ENCODE data around the gene TNF.

Gene TNF

DNA sequence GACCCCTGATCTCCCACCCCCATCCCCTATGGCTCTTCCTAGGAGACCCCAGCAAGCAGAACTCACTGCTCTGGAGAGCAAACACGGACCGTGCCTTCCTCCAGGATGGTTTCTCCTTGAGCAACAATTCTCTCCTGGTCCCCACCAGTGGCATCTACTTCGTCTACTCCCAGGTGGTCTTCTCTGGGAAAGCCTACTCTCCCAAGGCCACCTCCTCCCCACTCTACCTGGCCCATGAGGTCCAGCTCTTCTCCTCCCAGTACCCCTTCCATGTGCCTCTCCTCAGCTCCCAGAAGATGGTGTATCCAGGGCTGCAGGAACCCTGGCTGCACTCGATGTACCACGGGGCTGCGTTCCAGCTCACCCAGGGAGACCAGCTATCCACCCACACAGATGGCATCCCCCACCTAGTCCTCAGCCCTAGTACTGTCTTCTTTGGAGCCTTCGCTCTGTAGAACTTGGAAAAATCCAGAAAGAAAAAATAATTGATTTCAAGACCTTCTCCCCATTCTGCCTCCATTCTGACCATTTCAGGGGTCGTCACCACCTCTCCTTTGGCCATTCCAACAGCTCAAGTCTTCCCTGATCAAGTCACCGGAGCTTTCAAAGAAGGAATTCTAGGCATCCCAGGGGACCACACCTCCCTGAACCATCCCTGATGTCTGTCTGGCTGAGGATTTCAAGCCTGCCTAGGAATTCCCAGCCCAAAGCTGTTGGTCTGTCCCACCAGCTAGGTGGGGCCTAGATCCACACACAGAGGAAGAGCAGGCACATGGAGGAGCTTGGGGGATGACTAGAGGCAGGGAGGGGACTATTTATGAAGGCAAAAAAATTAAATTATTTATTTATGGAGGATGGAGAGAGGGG lies 1.9 kb upstream of the TNF start:
- DNase-seq (ENCODE audit: low spot score), result no peak

DNA sequence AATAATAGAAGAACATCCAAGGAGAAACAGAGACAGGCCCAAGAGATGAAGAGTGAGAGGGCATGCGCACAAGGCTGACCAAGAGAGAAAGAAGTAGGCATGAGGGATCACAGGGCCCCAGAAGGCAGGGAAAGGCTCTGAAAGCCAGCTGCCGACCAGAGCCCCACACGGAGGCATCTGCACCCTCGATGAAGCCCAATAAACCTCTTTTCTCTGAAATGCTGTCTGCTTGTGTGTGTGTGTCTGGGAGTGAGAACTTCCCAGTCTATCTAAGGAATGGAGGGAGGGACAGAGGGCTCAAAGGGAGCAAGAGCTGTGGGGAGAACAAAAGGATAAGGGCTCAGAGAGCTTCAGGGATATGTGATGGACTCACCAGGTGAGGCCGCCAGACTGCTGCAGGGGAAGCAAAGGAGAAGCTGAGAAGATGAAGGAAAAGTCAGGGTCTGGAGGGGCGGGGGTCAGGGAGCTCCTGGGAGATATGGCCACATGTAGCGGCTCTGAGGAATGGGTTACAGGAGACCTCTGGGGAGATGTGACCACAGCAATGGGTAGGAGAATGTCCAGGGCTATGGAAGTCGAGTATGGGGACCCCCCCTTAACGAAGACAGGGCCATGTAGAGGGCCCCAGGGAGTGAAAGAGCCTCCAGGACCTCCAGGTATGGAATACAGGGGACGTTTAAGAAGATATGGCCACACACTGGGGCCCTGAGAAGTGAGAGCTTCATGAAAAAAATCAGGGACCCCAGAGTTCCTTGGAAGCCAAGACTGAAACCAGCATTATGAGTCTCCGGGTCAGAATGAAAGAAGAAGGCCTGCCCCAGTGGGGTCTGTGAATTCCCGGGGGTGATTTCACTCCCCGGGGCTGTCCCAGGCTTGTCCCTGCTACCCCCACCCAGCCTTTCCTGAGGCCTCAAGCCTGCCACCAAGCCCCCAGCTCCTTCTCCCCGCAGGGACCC lies 981 bp upstream of the TNF start:
- peak; percentile 59 for DNase-seq (ENCODE audit: low spot score)

DNA sequence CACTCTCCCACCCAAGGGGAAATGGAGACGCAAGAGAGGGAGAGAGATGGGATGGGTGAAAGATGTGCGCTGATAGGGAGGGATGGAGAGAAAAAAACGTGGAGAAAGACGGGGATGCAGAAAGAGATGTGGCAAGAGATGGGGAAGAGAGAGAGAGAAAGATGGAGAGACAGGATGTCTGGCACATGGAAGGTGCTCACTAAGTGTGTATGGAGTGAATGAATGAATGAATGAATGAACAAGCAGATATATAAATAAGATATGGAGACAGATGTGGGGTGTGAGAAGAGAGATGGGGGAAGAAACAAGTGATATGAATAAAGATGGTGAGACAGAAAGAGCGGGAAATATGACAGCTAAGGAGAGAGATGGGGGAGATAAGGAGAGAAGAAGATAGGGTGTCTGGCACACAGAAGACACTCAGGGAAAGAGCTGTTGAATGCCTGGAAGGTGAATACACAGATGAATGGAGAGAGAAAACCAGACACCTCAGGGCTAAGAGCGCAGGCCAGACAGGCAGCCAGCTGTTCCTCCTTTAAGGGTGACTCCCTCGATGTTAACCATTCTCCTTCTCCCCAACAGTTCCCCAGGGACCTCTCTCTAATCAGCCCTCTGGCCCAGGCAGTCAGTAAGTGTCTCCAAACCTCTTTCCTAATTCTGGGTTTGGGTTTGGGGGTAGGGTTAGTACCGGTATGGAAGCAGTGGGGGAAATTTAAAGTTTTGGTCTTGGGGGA lies 754 bp downstream of the TNF start:
- DNase-seq (ENCODE audit: low spot score), result no peak

DNA sequence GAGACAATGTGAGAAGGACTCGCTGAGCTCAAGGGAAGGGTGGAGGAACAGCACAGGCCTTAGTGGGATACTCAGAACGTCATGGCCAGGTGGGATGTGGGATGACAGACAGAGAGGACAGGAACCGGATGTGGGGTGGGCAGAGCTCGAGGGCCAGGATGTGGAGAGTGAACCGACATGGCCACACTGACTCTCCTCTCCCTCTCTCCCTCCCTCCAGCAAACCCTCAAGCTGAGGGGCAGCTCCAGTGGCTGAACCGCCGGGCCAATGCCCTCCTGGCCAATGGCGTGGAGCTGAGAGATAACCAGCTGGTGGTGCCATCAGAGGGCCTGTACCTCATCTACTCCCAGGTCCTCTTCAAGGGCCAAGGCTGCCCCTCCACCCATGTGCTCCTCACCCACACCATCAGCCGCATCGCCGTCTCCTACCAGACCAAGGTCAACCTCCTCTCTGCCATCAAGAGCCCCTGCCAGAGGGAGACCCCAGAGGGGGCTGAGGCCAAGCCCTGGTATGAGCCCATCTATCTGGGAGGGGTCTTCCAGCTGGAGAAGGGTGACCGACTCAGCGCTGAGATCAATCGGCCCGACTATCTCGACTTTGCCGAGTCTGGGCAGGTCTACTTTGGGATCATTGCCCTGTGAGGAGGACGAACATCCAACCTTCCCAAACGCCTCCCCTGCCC lies 1.7 kb downstream of the TNF start:
- peak; percentile 79 for DNase-seq (ENCODE audit: low spot score)

DNA sequence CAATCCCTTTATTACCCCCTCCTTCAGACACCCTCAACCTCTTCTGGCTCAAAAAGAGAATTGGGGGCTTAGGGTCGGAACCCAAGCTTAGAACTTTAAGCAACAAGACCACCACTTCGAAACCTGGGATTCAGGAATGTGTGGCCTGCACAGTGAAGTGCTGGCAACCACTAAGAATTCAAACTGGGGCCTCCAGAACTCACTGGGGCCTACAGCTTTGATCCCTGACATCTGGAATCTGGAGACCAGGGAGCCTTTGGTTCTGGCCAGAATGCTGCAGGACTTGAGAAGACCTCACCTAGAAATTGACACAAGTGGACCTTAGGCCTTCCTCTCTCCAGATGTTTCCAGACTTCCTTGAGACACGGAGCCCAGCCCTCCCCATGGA lies 2.2 kb downstream of the TNF start:
- no peak for DNase-seq (ENCODE audit: low spot score)

DNA sequence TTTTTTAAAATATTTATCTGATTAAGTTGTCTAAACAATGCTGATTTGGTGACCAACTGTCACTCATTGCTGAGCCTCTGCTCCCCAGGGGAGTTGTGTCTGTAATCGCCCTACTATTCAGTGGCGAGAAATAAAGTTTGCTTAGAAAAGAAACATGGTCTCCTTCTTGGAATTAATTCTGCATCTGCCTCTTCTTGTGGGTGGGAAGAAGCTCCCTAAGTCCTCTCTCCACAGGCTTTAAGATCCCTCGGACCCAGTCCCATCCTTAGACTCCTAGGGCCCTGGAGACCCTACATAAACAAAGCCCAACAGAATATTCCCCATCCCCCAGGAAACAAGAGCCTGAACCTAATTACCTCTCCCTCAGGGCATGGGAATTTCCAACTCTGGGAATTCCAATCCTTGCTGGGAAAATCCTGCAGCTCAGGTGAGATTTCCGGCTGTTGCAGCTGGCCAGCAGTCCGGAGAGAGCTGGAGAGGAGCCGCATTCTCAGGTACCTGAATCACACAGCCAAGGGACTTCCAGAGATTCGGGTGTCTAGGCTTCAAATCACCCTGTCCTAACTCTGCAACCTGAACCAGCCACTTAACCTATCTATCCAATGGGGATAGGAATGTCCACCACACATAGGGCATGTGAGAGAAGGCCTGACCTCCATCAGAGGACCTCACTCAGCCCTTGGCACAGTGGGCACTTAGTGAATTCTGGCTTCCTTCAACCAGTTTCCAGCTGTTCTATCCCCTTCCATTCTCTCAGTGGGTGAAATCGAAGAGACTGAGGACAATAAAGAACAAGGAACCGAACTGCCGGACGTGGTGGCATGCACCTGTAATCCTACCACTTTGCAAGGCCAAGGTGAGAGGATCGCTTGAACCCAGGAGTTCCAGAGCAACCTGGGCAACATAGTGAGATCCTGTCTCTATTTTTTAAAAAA lies 3.1 kb downstream of the TNF start:
- no peak for DNase-seq (ENCODE audit: low spot score)

DNA sequence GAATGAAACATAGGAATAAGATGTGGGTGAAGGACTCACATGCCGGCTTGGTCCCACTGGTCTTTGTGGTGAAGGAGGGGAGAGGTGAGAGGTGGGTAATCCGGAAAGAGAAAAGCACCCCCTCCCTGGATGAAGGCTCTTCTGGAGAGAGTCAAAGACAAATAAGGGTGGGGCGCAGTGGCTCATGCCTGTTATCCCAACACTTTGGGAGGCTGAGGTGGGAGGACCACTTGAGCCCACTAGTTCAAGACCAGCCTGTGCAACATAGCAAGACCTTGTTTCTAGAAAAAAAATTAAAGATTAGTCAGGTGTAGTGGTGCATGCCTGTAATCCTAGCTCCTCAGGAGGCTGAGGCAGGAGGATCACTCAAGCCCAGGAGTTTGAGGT lies 3.7 kb downstream of the TNF start:
- DNase-seq (ENCODE audit: low spot score), result no peak

DNA sequence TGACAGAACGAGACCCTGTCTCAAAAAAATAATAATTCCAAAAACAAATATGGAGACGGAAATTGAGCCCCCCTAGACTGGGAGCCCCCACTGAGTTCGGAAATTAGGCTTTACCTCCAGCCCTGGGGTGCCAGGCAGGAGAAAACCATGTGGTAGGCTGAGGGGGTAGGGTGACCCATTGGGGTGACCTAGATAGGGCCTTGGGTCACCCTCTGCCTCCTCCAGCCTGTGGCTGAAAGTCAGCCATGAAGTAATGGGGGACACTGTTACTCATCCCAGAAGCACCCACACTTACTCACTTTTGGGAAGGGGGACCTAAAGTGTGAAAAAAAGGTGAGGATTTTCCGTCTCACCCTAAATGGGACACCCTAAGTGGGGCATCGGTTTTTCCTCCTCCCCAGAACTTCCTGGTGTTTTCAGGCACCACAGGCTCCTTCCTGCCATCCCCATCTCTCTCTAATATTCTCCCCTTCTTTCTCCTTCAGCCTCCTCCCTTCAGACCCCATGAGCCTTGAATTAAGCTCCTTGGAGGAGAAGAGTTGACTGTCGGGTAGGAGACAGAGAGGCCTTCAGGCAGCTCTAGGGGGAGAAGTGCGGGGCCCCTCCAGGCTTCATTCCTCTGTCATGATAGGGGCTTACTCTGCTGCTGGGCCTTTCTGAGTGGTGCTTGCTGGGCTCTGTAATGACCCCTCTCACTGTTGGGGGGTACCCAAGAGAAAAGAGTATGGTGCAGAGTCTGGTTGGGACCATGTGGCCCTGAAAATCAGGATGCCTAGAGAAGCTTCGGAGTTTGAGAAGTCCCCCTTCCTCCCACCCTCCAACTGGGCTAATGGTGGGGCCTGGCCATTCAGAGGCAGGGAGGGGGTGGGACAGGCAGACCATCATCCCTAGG lies 4.4 kb downstream of the TNF start:
- DNase-seq (ENCODE audit: low spot score), result peak; percentile 39

DNA sequence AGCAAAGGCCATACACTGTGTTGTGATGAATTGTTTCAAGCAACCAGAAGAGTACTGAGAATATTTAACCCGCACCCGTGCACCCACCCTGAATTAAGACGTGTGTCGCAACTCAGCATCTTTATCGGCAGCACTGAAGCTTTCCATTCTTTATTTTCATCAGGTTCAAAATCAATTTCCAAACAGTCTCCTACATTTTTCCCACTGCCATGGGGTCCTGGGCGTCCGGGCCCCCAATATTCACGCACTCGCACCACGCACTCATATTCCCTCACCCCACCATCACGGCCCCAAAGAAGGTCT lies 5.0 kb downstream of the TNF start:
- DNase-seq (ENCODE audit: low spot score), result no peak

DNA sequence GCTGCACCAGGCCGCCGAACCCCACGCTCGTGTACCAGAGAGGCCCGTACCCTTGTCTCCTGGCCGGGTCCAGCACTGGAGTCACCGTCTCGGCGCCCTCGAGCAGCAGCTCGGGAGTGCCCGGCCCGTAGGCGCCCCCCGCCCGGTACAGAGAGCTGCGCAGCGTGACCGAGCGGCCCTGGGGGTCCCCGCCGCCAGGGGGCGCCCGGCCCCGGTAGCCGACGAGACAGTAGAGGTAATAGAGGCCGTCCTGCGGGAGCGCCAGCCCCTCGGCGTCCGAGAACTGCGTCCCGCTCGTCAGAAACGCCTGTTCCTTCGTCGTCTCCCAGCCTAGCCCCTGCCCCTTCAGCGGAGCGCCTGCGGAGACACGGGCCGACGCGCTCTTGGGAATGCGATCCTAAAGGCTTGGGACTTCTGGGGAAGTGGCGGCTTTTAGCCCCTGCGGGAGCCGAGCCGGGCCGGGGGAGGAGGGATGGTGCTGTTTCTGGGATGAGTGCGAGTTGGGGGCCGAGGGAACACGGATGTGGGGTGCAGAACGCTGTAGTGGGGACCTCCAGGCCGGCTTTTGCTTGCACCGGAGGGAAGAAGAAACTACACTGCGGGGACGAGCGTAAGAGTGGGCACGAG lies 5.6 kb downstream of the TNF start:
- DNase-seq (ENCODE audit: low spot score), result peak; percentile 92

DNA sequence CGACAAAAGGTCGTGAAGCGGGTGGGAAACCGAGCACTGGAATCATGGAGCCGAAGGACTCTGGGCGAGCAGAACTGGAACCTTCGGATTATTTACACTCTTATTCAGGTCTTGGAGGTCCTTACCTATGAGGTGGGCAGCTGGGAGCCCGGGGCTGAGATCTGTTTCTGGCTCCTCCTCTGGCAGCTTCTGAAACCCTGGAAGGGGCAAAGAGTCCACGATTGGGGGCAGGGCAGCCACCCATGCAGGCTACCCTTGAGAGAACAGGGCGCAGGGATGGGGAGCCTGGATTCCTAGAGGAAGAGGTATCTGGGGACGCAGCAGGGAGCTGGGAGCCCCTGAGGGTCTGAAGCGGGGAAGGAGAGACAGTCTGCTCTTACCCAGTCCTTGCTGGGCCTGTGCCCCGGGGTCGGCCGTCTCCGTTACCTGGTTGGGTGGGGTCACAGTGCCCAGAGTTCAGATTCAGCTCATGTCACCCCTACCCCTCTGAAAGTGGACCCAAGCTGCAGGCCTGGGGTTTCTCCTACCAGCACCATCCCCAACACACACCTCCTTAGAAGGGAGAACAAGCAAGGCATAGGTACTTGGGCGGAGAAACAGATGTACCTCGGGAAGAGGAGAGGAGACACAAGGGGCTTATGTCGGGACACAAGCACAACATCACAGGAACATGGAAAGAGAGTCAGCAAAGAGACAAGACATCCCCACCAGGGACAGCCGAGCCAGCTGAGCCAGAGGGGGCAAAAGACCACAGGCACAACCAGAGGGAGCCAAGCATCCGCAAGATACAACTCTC lies 6.3 kb downstream of the TNF start:
- DNase-seq (ENCODE audit: low spot score), result no peak

DNA sequence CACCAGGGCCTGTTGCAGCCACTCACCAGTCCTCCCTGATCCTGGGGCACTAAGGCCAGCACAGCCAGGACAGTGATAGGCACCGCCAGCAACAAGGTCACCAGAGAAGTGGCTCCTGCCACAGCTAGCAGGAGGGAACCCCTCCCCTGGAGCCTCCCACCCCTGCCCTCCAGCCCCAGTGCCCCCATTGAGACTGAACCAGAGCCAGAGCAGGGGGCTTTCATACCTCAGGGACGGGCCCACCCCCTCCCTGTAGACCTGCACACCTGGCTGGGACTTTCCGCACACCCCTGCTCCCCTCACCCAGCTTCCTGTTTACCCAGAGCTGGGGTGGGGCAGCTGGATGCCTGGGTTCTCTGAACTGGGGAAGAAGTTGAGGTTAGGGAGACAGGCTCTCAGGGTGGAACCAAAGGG lies 6.9 kb downstream of the TNF start, which contains the start of gene LTB:
Gene LTB (minus strand): TSS at position 195 of the 414 bp plus-strand sequence. CDS start 7 bp downstream, at position 188.
- peak; percentile 60 for DNase-seq (ENCODE audit: low spot score)

DNA sequence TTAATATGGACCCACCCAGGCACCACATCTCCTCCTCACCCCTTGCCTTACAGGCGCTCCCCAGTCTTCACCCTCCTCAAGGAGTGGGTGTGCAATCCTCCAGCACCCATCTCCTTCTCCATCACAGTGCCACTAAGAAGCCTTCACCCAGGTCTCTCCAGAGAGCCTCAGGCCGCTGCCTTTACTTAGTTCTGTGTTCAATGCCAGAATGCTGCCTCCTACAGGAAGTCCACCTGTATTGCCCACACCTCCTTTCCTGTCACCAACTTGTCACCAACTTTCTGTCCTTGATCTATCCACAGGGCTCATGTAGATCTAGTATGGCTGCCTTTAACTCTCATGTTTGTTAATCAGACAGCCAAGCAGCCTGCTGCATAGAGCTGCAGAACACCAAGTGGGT lies 10.1 kb downstream of the TNF start:
- DNase-seq (ENCODE audit: low spot score), result peak; percentile 82

DNA sequence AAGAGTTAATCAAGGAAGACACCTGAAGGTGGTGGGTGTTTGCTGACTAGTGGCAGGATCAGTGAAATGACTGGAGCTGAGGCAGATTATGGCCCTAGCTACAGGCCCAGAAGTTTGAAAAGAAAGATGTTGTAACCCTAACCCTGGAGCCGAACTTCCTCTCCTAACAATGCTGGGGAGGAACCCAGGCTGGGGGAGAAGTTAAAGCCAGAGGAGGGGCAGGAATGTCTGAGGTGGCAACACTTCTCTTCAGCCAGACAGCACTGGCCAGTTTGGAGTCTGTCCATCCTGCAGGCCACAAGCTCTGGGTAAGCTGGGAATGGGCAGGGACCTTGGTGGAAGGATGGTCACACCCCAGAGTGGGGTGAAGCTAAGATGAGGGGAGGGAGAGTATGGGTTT lies 10.6 kb downstream of the TNF start, which contains the start of gene LST1:
Gene LST1 (plus strand): TSS at position 270 of the 400 bp plus-strand sequence. CDS start 1,023 bp downstream, outside the sequence.
- no peak for DNase-seq (ENCODE audit: low spot score)

DNA sequence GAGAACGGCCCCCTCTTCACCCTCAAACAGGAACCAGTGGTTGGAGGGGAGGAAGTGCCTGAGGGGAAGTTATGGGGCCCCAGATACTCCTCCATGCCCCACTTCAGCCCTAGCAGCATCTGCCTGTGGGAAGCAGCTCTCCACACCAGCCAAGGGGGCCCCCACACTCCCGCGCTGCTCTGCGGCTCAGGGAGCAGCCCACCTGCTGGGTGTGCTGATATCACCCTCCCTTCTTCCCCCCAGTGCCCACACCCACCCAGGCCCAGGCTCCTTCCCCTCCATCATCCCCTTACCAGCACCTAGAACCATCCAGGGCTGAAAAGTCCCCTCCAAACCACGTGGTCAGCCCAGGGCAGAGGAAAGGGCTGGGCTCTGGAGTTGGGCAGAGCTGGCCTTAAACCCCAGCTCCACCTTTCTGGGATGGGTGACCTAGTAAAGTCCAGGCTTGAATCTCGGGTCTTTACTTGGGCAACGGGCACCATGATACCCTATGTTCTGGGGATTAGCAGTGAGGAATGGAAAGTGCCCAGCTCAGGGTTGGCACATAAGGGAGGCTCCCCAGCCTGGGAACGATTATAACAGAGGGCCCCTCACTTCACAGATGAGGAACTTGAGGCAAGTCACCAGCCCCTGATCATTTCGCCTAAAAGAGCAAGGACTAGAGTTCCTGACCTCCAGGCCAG lies 11.4 kb downstream of the TNF start:
- DNase-seq (ENCODE audit: low spot score), result no peak

DNA sequence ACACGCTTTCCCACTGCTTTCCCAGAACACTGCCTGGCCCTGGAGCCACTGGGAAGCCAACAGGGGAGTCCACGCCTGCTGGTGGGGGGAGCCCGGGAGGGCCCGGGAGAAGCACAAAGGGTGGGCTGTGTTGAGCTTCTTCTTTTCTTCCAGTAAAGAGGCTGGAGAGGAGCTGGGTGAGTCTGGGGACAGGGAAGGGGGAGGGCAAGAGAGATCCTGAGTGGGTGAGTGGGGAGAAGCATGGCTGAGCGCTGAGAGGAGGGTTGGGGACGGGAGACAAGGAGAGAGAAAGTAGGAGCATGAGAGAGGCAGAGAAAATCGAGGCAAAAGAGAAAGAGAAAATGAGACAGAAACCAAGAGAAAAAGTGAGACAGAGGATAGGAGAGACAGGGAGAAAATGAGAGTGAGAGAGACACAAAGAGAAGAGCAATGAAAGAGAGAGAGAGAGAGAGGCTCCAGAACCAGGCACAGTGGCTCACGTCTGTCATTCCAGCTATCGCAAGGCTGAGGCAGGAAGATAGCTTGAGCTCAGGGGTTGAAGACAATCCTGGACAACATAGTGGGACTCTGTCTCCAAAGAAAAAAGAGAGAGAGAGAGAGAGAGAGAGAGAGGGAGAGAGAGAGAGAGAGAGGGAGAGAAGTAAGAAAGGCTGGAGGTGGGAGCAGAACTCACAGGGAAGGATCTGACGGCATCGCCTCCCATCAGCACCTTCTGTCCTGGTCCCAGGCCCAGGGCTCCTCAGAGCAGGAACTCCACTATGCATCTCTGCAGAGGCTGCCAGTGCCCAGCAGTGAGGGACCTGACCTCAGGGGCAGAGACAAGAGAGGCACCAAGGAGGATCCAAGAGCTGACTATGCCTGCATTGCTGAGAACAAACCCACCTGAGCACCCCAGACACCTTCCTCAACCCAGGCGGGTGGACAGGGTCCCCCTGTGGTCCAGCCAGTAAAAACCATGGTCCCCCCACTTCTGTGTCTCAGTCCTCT lies 12.7 kb downstream of the TNF start:
- peak; percentile 44 for DNase-seq (ENCODE audit: low spot score)

Data from activated CD4-positive, alpha-beta T cell treated with anti-CD3 and anti-CD28 coated beads, Interleukin-2, Interleukin-4, amounts not matched to agents 100 ng/mL and 50 ng/mL, durations not matched to agents 16 hours and 8 hours (primary cell).